Putamen (tissue), 1 donor: Measurements from ENCODE around the gene OR1N2.
"Not testable (repeated sequence)": the region's sequence is repeated elsewhere in the genome, so short reads cannot be mapped to it uniquely, and the experiment has no call there.

Source experiments
- DNase-seq: peaks from one replicate; pipeline ENCODE4 v3.0.0-alpha.2; 2016; ENCODE audit warnings: low spot score

OR1N2 gene

GRCh38 chr9:122552812-122553211 is at the start of gene OR1N2:
Gene OR1N2 (plus strand): TSS chr9:122553112. CDS start chr9:122553212, 100 bp downstream.
- no peak for DNase-seq

- no peak for DNase-seq
Observed at GRCh38 chr9:122506964-122507363, 45.9 kb upstream of the OR1N2 start.

- no peak for DNase-seq
Observed at GRCh38 chr9:122510502-122510901, 42.4 kb upstream of the OR1N2 start, which contains the start of gene OR1J2. Gene OR1J2 (plus strand): TSS chr9:122510802. CDS start chr9:122510802, 0 bp downstream.

- DNase-seq: no peak
Observed at GRCh38 chr9:122518226-122518625, 34.7 kb upstream of the OR1N2 start.

- DNase-seq: no peak
Observed at GRCh38 chr9:122518841-122519240, 34.1 kb upstream of the OR1N2 start, which contains the start of gene OR1J4. Gene OR1J4 (plus strand): TSS chr9:122519141. CDS start chr9:122519141, 0 bp downstream.

GRCh38 chr9:122519376-122519775 is 33.5 kb upstream of the OR1N2 start:
- no peak for DNase-seq

- DNase-seq: no peak
Observed at GRCh38 chr9:122526602-122527001, 26.3 kb upstream of the OR1N2 start.

- DNase-seq: no peak
Observed at GRCh38 chr9:122527193-122527592, 25.7 kb upstream of the OR1N2 start, which contains the start of gene OR1N1. Gene OR1N1 (minus strand): TSS chr9:122527293. CDS start chr9:122527293, 0 bp downstream.

- not testable (repeated sequence) for DNase-seq
Observed at GRCh38 chr9:122531157-122531556, 21.8 kb upstream of the OR1N2 start.

GRCh38 chr9:122536134-122536533 is 16.8 kb upstream of the OR1N2 start:
- no peak for DNase-seq

GRCh38 chr9:122537066-122537465 is 15.8 kb upstream of the OR1N2 start:
- DNase-seq: not testable (repeated sequence)

- DNase-seq: no peak
Observed at GRCh38 chr9:122538757-122539156, 14.2 kb upstream of the OR1N2 start.

GRCh38 chr9:122546196-122546595 is 6.7 kb upstream of the OR1N2 start:
- DNase-seq: no peak

- DNase-seq: no peak
Observed at GRCh38 chr9:122551371-122551770, 1.5 kb upstream of the OR1N2 start.

GRCh38 chr9:122561446-122561845 is 8.5 kb downstream of the OR1N2 start:
- DNase-seq: no peak

GRCh38 chr9:122562134-122562760 is 9.3 kb downstream of the OR1N2 start:
- DNase-seq: no peak

- no peak for DNase-seq
Observed at GRCh38 chr9:122567901-122568300, 15.0 kb downstream of the OR1N2 start.

- DNase-seq: no peak
Observed at GRCh38 chr9:122572456-122572855, 19.5 kb downstream of the OR1N2 start.

- DNase-seq: no peak
Observed at GRCh38 chr9:122579874-122580273, 27.0 kb downstream of the OR1N2 start.

- no peak for DNase-seq
Observed at GRCh38 chr9:122580360-122580759, 27.4 kb downstream of the OR1N2 start.

- DNase-seq: not testable (repeated sequence)
Observed at GRCh38 chr9:122583284-122583683, 30.4 kb downstream of the OR1N2 start, which contains the start of gene OR1L8. Gene OR1L8 (minus strand): TSS chr9:122583384. CDS start chr9:122568477, 14,907 bp downstream.
